ENCODE data around the gene SUGCT.

Gene SUGCT

DNA sequence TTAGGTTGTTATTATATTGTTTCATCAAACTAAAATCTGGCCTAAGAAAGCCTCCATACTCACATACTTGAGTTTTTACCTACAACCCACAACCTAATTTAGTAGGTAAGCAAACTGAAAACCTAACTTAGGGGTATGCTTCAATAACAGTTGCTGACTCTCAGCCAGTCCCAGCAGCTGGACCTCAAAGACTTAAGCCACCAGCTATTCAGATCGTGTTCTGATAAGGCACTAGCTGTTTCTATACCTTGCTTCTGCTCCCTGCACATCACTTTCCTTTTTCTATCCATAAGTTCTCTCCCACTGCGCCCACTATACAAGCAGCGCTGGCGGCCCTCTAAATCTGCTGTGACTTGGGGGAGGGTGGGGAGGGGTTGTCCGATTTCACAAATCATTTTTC is 42.3 kb downstream of the SUGCT start:
- POLR2A ChIA-PET, result no interaction called here
- Histone ChIP-seq H3K4me1 (ENCODE audit: control insufficient read depth, insufficient read depth, low read length) (no peaks in the 10 kb centered on the region), H3K4me3 (ENCODE audit: low read depth, low read length) (no peak overlapping the region), H3K27ac (ENCODE audit: extremely low read depth, low read depth, low read length) (no peak overlapping the region), H3K9me3 (ENCODE audit: control insufficient read depth, insufficient read depth, low read depth, low read length) (no peaks in the 10 kb centered on the region), H3K36me3 (ENCODE audit: control insufficient read depth in 2 of 2, insufficient read depth in 1 of 2, low read length in 2 of 2) (no peaks in the 10 kb centered on the region)
- CTCF ChIA-PET, result no interaction called here
- no peak for TF ChIP-seq ZNF121 (tag by site-specific recombination; IDR thresholded peaks at IDR 0.05)
- TF ChIP-seq ZNF677 (tag by site-specific recombination; IDR thresholded peaks at IDR 0.05), result no peak
- no peak for TF ChIP-seq ZNF449 (tag by site-specific recombination; IDR thresholded peaks at IDR 0.05)
- no peak for TF ChIP-seq ZNF433 (tag by site-specific recombination; IDR thresholded peaks at IDR 0.05; ENCODE audit: low read depth)
- TF ChIP-seq, protein P1, sequence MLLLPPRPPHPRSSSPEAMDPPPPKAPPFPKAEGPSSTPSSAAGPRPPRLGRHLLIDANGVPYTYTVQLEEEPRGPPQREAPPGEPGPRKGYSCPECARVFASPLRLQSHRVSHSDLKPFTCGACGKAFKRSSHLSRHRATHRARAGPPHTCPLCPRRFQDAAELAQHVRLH (tag by site-specific recombination; IDR thresholded peaks at IDR 0.05), result no peak
- TF ChIP-seq ZSCAN23 (tag by site-specific recombination; IDR thresholded peaks at IDR 0.05), result no peak
- TF ChIP-seq ZXDB (tag by site-specific recombination; IDR thresholded peaks at IDR 0.05), result no peak
- TF ChIP-seq HOXC10 (CRISPR knock-in tag; IDR thresholded peaks at IDR 0.05), result no peak
- TF ChIP-seq, protein P2, sequence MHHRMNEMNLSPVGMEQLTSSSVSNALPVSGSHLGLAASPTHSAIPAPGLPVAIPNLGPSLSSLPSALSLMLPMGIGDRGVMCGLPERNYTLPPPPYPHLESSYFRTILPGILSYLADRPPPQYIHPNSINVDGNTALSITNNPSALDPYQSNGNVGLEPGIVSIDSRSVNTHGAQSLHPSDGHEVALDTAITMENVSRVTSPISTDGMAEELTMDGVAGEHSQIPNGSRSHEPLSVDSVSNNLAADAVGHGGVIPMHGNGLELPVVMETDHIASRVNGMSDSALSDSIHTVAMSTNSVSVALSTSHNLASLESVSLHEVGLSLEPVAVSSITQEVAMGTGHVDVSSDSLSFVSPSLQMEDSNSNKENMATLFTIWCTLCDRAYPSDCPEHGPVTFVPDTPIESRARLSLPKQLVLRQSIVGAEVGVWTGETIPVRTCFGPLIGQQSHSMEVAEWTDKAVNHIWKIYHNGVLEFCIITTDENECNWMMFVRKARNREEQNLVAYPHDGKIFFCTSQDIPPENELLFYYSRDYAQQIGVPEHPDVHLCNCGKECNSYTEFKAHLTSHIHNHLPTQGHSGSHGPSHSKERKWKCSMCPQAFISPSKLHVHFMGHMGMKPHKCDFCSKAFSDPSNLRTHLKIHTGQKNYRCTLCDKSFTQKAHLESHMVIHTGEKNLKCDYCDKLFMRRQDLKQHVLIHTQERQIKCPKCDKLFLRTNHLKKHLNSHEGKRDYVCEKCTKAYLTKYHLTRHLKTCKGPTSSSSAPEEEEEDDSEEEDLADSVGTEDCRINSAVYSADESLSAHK (tag by site-specific recombination; IDR thresholded peaks at IDR 0.05), result no peak
- no peak for TF ChIP-seq MZF1 (tag by site-specific recombination; IDR thresholded peaks at IDR 0.05; ENCODE audit: borderline replicate concordance)

DNA sequence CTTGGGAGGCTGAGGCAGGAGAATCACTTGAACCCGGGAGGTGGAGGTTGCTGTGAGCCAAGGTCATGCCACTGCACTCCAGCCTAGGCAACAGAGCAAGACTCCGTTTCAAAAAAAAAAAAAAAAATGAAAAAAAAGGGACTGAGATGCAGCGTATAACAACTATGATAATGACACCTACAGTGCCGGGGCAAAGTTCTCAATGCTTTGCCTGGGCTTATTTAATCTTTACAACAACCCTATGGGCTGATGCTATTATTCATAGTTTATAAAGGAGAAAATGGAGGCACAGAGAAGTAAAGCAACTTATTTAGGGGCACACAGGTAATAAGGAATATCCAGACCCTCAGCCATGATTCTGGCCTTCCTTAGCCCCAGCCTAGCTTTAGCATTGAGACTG is 47.6 kb downstream of the SUGCT start:
- Histone ChIP-seq H3K36me3 (ENCODE audit: control insufficient read depth in 2 of 2, insufficient read depth in 1 of 2, low read length in 2 of 2) (no peaks in the 10 kb centered on the region; a peak in 1 of 3 replicates), H3K4me1 (ENCODE audit: control insufficient read depth, insufficient read depth, low read length) (no peaks in the 10 kb centered on the region), H3K27ac (ENCODE audit: extremely low read depth, low read depth, low read length) (no peak overlapping the region), H3K9me3 (ENCODE audit: control insufficient read depth, insufficient read depth, low read depth, low read length) (no peaks in the 10 kb centered on the region), H3K4me3 (ENCODE audit: low read depth, low read length) (no peak overlapping the region)
- TF ChIP-seq ZFP41 (tag by site-specific recombination; IDR thresholded peaks at IDR 0.05; ENCODE audit: borderline replicate concordance), result no peak
- no peak for TF ChIP-seq PBX3 (CRISPR knock-in tag; IDR thresholded peaks at IDR 0.05)
- no peak for TF ChIP-seq ZNF433 (tag by site-specific recombination; IDR thresholded peaks at IDR 0.05; ENCODE audit: low read depth)
- TF ChIP-seq, protein P3, sequence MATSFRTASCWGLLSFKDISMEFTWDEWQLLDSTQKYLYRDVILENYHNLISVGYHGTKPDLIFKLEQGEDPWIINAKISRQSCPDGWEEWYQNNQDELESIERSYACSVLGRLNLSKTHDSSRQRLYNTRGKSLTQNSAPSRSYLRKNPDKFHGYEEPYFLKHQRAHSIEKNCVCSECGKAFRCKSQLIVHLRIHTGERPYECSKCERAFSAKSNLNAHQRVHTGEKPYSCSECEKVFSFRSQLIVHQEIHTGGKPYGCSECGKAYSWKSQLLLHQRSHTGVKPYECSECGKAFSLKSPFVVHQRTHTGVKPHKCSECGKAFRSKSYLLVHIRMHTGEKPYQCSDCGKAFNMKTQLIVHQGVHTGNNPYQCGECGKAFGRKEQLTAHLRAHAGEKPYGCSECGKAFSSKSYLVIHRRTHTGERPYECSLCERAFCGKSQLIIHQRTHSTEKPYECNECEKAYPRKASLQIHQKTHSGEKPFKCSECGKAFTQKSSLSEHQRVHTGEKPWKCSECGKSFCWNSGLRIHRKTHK (tag by site-specific recombination; IDR thresholded peaks at IDR 0.05), result no peak
- TF ChIP-seq ZNF391 (tag by site-specific recombination; IDR thresholded peaks at IDR 0.05; ENCODE audit: borderline replicate concordance, low read depth), result no peak
- ChIA-PET CTCF (interaction anchor here (1.2 kb wide), 1 partner anchor 18 kb away, joined by 3 read pairs; no protein-coding TSS in a partner anchor), POLR2A (no interaction called here)

DNA sequence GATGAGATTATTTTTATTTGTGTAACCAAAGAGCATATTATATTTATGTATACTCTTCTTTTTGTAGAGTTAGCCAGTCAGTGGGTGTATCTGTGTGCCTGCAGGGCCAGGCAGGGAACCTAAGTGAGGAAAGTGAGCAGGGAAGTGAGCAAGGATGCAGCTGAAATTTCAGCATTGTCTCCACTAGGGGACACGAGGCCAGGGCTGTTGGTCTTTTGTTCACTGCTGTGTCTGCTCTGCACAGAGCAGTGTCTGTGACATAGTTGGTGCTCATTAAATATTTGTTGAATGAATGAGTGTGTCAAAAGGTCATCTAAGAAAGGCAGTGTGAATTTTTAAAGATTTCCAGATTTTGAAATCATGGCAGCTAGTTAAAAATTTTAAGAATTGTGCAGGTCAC is 51.8 kb downstream of the SUGCT start:
- H3K4me1 ChIP-seq (ENCODE audit: control insufficient read depth, insufficient read depth, low read length), result no peaks in the 10 kb centered on the region
- H3K4me3 ChIP-seq (ENCODE audit: low read depth, low read length), result no peak overlapping the region
- ChIA-PET CTCF (no interaction called here), POLR2A (no interaction called here)
- H3K36me3 ChIP-seq (ENCODE audit: control insufficient read depth in 2 of 2, insufficient read depth in 1 of 2, low read length in 2 of 2), result no peaks in the 10 kb centered on the region; a peak in 1 of 3 replicates
- H3K9me3 ChIP-seq (ENCODE audit: control insufficient read depth, insufficient read depth, low read depth, low read length), result no peaks in the 10 kb centered on the region
- H3K27ac ChIP-seq (ENCODE audit: extremely low read depth, low read depth, low read length), result no peak overlapping the region
- TF ChIP-seq, protein P4, sequence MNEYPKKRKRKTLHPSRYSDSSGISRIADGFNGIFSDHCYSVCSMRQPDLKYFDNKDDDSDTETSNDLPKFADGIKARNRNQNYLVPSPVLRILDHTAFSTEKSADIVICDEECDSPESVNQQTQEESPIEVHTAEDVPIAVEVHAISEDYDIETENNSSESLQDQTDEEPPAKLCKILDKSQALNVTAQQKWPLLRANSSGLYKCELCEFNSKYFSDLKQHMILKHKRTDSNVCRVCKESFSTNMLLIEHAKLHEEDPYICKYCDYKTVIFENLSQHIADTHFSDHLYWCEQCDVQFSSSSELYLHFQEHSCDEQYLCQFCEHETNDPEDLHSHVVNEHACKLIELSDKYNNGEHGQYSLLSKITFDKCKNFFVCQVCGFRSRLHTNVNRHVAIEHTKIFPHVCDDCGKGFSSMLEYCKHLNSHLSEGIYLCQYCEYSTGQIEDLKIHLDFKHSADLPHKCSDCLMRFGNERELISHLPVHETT (tag by site-specific recombination; IDR thresholded peaks at IDR 0.05), result no peak
- TF ChIP-seq, protein P3 (tag by site-specific recombination; IDR thresholded peaks at IDR 0.05), result no peak
- no peak for TF ChIP-seq ZNF624 (tag by site-specific recombination; IDR thresholded peaks at IDR 0.05)
- TF ChIP-seq, protein P5, sequence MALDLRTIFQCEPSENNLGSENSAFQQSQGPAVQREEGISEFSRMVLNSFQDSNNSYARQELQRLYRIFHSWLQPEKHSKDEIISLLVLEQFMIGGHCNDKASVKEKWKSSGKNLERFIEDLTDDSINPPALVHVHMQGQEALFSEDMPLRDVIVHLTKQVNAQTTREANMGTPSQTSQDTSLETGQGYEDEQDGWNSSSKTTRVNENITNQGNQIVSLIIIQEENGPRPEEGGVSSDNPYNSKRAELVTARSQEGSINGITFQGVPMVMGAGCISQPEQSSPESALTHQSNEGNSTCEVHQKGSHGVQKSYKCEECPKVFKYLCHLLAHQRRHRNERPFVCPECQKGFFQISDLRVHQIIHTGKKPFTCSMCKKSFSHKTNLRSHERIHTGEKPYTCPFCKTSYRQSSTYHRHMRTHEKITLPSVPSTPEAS (tag by site-specific recombination; IDR thresholded peaks at IDR 0.05), result no peak
- TF ChIP-seq ZNF777 (tag by site-specific recombination; IDR thresholded peaks at IDR 0.05; ENCODE audit: borderline replicate concordance), result no peak
- TF ChIP-seq ZNF433 (tag by site-specific recombination; IDR thresholded peaks at IDR 0.05; ENCODE audit: low read depth), result no peak
- no peak for TF ChIP-seq BCL11A (tag by site-specific recombination; IDR thresholded peaks at IDR 0.05; ENCODE audit: low read depth)
- TF ChIP-seq ZNF133 (tag by site-specific recombination; IDR thresholded peaks at IDR 0.05), result no peak

Data from HEK293 (cell line).